Measurements from ENCODE around the gene ARL3. TPM values are rescaled to one million over a fixed set of nuclear protein-coding genes. Genes with fewer than 3 reads are reported as not detected.

Gene ARL3
- total and polyA plus RNA-seq, 2 experiments from 2014 or later = 8.5 to 22.6 TPM

GRCh38 chr10:102654969-102655368 is 59.2 kb downstream of the ARL3 start:
- no peaks in the 10 kb centered on the region; the same call in 1 of the 2 replicates for H4K20me1 ChIP-seq (replicated peaks; ENCODE audit: insufficient read depth)
- H3K79me2 ChIP-seq (replicated peaks; ENCODE audit: insufficient read depth) = peaks cover 31% of the 10 kb centered on the region
- H3K36me3 Mint-ChIP-seq (ENCODE audit: low read depth) = peaks cover 25% of the 10 kb centered on the region

More at GRCh38 chr10:102654969-102655368, 59.2 kb downstream of the ARL3 start:
- Histone ChIP-seq H2AFZ (no peak overlapping the region), H3K4me1 (ENCODE audit: insufficient read depth) (peaks cover 20% of the 10 kb centered on the region), H3K9me2 (ENCODE audit: insufficient read depth) (no peaks in the 10 kb centered on the region), H3F3A (replicated peaks; ENCODE audit: low read depth) (no peaks in the 10 kb centered on the region), H3K4me3 (no peak overlapping the region), H3K27ac (ENCODE audit: low read depth) (no peak overlapping the region), H3K27me3 (ENCODE audit: insufficient read depth) (no peaks in the 10 kb centered on the region), H3K36me3 (ENCODE audit: insufficient read depth) (no peaks in the 10 kb centered on the region), H3K4me2 (no peak overlapping the region)
- ATAC-seq = no peak
- peaks cover 42% of the 10 kb centered on the region for H3K4me1 Mint-ChIP-seq
- peaks cover 10% of the 10 kb centered on the region for H3K27me3 Mint-ChIP-seq (ENCODE audit: insufficient read depth, low read depth, poor library complexity)
- DNase-seq (ENCODE audit: low spot score) = no peak
- TF ChIP-seq JUNB (IDR thresholded peaks at IDR 0.05; ENCODE audit: unreplicated experiment) (no peak), CREB1 (CRISPR knock-in tag; IDR thresholded peaks at IDR 0.05; ENCODE audit: low read depth) (no peak), EZH2 (IDR thresholded peaks at IDR 0.05; ENCODE audit: low read depth, unreplicated experiment) (no peak), REST (IDR thresholded peaks at IDR 0.05; ENCODE audit: unreplicated experiment) (no peak), NANOG (IDR thresholded peaks at IDR 0.05; ENCODE audit: borderline replicate concordance) (no peak), ZNF114 (CRISPR knock-in tag; IDR thresholded peaks at IDR 0.05) (no peak), STAT1 (IDR thresholded peaks at IDR 0.05; ENCODE audit: unreplicated experiment) (no peak), ETS1 (IDR thresholded peaks at IDR 0.05) (no peak), POLR2AphosphoS5 (IDR thresholded peaks at IDR 0.05; ENCODE audit: low read depth) (no peak), EZH2phosphoT487 (IDR thresholded peaks at IDR 0.05; ENCODE audit: unreplicated experiment) (no peak)
- TF ChIP-seq, protein P1, sequence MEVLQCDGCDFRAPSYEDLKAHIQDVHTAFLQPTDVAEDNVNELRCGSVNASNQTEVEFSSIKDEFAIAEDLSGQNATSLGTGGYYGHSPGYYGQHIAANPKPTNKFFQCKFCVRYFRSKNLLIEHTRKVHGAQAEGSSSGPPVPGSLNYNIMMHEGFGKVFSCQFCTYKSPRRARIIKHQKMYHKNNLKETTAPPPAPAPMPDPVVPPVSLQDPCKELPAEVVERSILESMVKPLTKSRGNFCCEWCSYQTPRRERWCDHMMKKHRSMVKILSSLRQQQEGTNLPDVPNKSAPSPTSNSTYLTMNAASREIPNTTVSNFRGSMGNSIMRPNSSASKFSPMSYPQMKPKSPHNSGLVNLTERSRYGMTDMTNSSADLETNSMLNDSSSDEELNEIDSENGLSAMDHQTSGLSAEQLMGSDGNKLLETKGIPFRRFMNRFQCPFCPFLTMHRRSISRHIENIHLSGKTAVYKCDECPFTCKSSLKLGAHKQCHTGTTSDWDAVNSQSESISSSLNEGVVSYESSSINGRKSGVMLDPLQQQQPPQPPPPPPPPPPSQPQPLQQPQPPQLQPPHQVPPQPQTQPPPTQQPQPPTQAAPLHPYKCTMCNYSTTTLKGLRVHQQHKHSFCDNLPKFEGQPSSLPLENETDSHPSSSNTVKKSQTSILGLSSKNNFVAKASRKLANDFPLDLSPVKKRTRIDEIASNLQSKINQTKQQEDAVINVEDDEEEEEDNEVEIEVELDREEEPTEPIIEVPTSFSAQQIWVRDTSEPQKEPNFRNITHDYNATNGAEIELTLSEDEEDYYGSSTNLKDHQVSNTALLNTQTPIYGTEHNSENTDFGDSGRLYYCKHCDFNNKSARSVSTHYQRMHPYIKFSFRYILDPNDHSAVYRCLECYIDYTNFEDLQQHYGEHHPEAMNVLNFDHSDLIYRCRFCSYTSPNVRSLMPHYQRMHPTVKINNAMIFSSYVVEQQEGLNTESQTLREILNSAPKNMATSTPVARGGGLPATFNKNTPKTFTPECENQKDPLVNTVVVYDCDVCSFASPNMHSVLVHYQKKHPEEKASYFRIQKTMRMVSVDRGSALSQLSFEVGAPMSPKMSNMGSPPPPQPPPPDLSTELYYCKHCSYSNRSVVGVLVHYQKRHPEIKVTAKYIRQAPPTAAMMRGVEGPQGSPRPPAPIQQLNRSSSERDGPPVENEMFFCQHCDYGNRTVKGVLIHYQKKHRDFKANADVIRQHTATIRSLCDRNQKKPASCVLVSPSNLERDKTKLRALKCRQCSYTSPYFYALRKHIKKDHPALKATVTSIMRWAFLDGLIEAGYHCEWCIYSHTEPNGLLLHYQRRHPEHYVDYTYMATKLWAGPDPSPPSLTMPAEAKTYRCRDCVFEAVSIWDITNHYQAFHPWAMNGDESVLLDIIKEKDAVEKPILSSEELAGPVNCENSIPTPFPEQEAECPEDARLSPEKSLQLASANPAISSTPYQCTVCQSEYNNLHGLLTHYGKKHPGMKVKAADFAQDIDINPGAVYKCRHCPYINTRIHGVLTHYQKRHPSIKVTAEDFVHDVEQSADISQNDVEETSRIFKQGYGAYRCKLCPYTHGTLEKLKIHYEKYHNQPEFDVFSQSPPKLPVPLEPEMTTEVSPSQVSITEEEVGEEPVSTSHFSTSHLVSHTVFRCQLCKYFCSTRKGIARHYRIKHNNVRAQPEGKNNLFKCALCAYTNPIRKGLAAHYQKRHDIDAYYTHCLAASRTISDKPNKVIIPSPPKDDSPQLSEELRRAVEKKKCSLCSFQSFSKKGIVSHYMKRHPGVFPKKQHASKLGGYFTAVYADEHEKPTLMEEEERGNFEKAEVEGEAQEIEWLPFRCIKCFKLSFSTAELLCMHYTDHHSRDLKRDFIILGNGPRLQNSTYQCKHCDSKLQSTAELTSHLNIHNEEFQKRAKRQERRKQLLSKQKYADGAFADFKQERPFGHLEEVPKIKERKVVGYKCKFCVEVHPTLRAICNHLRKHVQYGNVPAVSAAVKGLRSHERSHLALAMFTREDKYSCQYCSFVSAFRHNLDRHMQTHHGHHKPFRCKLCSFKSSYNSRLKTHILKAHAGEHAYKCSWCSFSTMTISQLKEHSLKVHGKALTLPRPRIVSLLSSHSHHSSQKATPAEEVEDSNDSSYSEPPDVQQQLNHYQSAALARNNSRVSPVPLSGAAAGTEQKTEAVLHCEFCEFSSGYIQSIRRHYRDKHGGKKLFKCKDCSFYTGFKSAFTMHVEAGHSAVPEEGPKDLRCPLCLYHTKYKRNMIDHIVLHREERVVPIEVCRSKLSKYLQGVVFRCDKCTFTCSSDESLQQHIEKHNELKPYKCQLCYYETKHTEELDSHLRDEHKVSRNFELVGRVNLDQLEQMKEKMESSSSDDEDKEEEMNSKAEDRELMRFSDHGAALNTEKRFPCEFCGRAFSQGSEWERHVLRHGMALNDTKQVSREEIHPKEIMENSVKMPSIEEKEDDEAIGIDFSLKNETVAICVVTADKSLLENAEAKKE (CRISPR knock-in tag; IDR thresholded peaks at IDR 0.05) = no peak
- no peaks in the 10 kb centered on the region for H3K9me3 Mint-ChIP-seq
- no peak overlapping the region for H3K4me3 Mint-ChIP-seq
- no peak overlapping the region for H3K27ac Mint-ChIP-seq
